Adrenal gland (tissue), 5 donors: Measurements from ENCODE around the gene CD28.

Experiments used
- POLR2A ChIP-seq, 2 donors: fragments of 450-650 bp; IDR thresholded peaks; one replicate each; pipeline ENCODE4 v1.6.1; 2017; ENCODE audit warnings: antibody characterized with exemption in 2 of 2, mild to moderate bottlenecking in 2 of 2, moderate library complexity in 1 of 2
- TF ChIP-seq, protein P1 (sequence below), 6 experiments: fragments of 450-650 bp in 4 of 6; fragments of 200-600 bp in 2 of 6; sonication (generic) in 1 of 6; IDR thresholded peaks; 1 replicate in 5 of 6; 2 replicates in 1 of 6; pipeline versions ENCODE4 v1.5.1 to v1.8.0; 2016 to 2021; ENCODE audit warnings: antibody characterized with exemption in 6 of 6, mild to moderate bottlenecking in 2 of 6, moderate library complexity in 1 of 6
- donor health status: DM: no; HTN: no; CAD: no.

DNA sequence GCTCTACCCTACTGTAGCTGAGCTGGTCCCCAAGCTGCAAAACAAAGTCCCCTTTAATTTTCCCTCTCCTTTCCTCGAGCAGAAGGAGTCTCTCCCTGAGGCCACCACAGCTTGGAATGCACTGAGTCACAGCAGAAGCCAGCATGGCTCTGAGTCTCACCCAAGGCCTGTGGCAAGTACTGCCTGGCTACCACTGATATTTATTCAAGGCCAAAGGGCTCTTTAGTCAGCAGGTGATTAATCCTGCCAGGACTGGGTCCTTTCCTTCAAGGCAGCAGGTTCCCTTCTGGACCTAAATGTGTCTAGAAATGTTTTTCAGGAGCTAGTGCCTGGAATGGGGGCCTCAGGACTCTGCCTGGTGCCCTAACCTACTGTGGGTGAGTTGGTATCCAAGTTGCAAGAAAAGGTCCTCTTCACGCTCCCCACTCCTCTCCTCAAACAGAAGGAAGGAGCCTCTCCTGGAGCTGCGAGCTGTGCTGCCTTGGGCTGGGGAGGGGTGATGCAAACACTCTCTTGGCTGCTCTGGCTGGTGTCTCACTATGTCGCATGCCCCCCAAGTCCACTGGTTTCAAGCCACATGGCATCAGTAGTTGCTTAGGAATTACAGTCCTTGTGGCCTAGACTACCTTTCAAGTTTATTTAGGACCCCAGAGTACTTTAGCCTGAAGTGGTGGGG lies 53.4 kb downstream of the CD28 start:
- TF ChIP-seq POLR2A (IDR thresholded peaks at IDR 0.05) = no peak
- TF ChIP-seq, protein P1, sequence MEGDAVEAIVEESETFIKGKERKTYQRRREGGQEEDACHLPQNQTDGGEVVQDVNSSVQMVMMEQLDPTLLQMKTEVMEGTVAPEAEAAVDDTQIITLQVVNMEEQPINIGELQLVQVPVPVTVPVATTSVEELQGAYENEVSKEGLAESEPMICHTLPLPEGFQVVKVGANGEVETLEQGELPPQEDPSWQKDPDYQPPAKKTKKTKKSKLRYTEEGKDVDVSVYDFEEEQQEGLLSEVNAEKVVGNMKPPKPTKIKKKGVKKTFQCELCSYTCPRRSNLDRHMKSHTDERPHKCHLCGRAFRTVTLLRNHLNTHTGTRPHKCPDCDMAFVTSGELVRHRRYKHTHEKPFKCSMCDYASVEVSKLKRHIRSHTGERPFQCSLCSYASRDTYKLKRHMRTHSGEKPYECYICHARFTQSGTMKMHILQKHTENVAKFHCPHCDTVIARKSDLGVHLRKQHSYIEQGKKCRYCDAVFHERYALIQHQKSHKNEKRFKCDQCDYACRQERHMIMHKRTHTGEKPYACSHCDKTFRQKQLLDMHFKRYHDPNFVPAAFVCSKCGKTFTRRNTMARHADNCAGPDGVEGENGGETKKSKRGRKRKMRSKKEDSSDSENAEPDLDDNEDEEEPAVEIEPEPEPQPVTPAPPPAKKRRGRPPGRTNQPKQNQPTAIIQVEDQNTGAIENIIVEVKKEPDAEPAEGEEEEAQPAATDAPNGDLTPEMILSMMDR (IDR thresholded peaks at IDR 0.05) = no peak
